Kidney (tissue), 14 donors: ENCODE measurements around the gene PCYT1B. TPM values are rescaled to one million over a fixed set of nuclear protein-coding genes. Genes with fewer than 3 reads are reported as not detected.

ENCODE experiments used
- DNase-seq, 5 donors: peaks; one replicate each; pipeline ENCODE4 v3.0.0-alpha.2; 2013 to 2020
- FAIRE-seq: peaks from 2 replicates; lab custom pipeline; 2012; peaks lifted over from hg19 to GRCh38; lab: Jason Lieb, UNC
- H3K27ac ChIP-seq, 2 donors: one replicate each; pipeline ENCODE4 v1.7.0; 2013; ENCODE audit warnings: low read depth in 2 of 2, low read length in 2 of 2, inconsistent platforms in 1 of 2
- H3K27me3 ChIP-seq: one replicate; pipeline ENCODE4 v1.7.1; 2013; ENCODE audit warnings: low read length, inconsistent platforms; ENCODE audit not compliant: control insufficient read depth, insufficient read depth
- H3K36me3 ChIP-seq, 3 donors: one replicate each; pipeline versions ENCODE4 v1.7.0 to v1.7.1; 2013; ENCODE audit warnings: low read length in 3 of 3, control low read depth in 1 of 3, inconsistent platforms in 1 of 3; ENCODE audit not compliant: insufficient read depth in 3 of 3, control insufficient read depth in 2 of 3
- H3K4me1 ChIP-seq, 3 donors: one replicate each; pipeline versions ENCODE4 v1.7.0 to v1.7.1; 2013; ENCODE audit warnings: low read length in 3 of 3, inconsistent platforms in 1 of 3, low read depth in 1 of 3; ENCODE audit not compliant: control insufficient read depth in 2 of 3, insufficient read depth in 2 of 3
- H3K4me3 ChIP-seq, 3 donors: one replicate each; pipeline versions ENCODE4 v1.7.0 to v1.8.1; 2013; ENCODE audit warnings: low read length in 3 of 3, control low read depth in 1 of 3, inconsistent platforms in 1 of 3
- H3K9ac ChIP-seq, 3 donors: one replicate each; pipeline versions ENCODE4 v1.7.0 to v1.7.1; 2013; ENCODE audit warnings: low read length in 3 of 3, control low read depth in 1 of 3, inconsistent platforms in 1 of 3
- H3K9me3 ChIP-seq, 3 donors: one replicate each; pipeline versions ENCODE4 v1.7.0 to v1.7.1; 2013; ENCODE audit warnings: low read length in 3 of 3, control low read depth in 1 of 3, inconsistent platforms in 1 of 3; ENCODE audit not compliant: control insufficient read depth in 2 of 3, insufficient read depth in 1 of 3
- CTCF ChIP-seq: IDR thresholded peaks from 3 replicates; pipeline ENCODE4 v1.5.1; 2012; ENCODE audit warnings: mild to moderate bottlenecking, moderate library complexity, borderline replicate concordance; ENCODE audit not compliant: insufficient read depth; ENCODE audit errors: extremely low read depth
- intact Hi-C: fragments of 100-400 bp; cut with DNase I; formaldehyde crosslinking; loops from one replicate; pipeline ENCODE4 v1.11.1; 2022
- polyA plus RNA-seq: library from polyadenylated mRNA; stranded (reverse); fragments of 350-450 nt; fragmentation: Illumina TruSeq; extraction: RNeasy Lipid Tissue Mini Kit (QIAGEN cat#74804); gene quantifications from one replicate; pipeline ENCODE4 v1.2.3, GENCODE V29; 2014; ENCODE audit warnings: low read depth, low replicate concordance; ENCODE audit not compliant: insufficient read depth
- total RNA-seq: library from RNA; stranded (reverse); fragmentation: NEBNext Ultra II Directional; extraction: Animal tissue kit (Norgen Biotek cat#: 25700); gene quantifications from one replicate; pipeline ENCODE4 v1.2.1, GENCODE V29; 2021
- donor health status: control.
- donor health status: control.
- donor health status: control.
- donor health status: control.
- donor health status: control.
- donor health status: DM: yes; HTN: yes; CAD: no.
- donor health status: Normal renal cell carcinoma (clear cell type).

PCYT1B gene
- total and polyA plus RNA-seq, 2 donors from 2014 or later: 0.13 to 0.26 TPM

- Histone ChIP-seq H3K9me3 (no peaks in the 10 kb centered on the region), H3K36me3 (no peaks in the 10 kb centered on the region), H3K9ac (no peak overlapping the region), H3K4me3 (no peak overlapping the region), H3K27ac (no peak overlapping the region), H3K27me3 (peaks cover 6% of the 10 kb centered on the region), H3K4me1 (no peaks in the 10 kb centered on the region)
- DNase-seq (peak in 1 of 5 donors; percentile 24), FAIRE-seq (no peak)
- intact Hi-C loops: no loop called here
- TF ChIP-seq CTCF: no peak
Observed at GRCh38 chrX:24553011-24553410, 94.1 kb downstream of the PCYT1B start.

GRCh38 chrX:24550166-24550565 lies 97.0 kb downstream of the PCYT1B start:
- FAIRE-seq (no peak), DNase-seq (no peak)
- Histone ChIP-seq H3K4me1 (no peaks in the 10 kb centered on the region), H3K9me3 (no peaks in the 10 kb centered on the region), H3K27ac (no peak overlapping the region), H3K27me3 (peaks cover 6% of the 10 kb centered on the region), H3K4me3 (no peak overlapping the region), H3K9ac (no peak overlapping the region), H3K36me3 (no peaks in the 10 kb centered on the region)
- intact Hi-C loops: no loop called here
- no peak for TF ChIP-seq CTCF

- no peaks in the 10 kb centered on the region for H3K9me3 ChIP-seq
- H3K9ac ChIP-seq: no peak overlapping the region
- H3K4me1 ChIP-seq: no peaks in the 10 kb centered on the region
- FAIRE-seq (no peak), DNase-seq (no peak)
- H3K27me3 ChIP-seq: peaks cover 6% of the 10 kb centered on the region
- no peak overlapping the region for H3K4me3 ChIP-seq
- H3K36me3 ChIP-seq: no peaks in the 10 kb centered on the region
- no peak overlapping the region for H3K27ac ChIP-seq
- TF ChIP-seq CTCF: no peak
- intact Hi-C loops: no loop called here
Observed at GRCh38 chrX:24547961-24548360, 99.2 kb downstream of the PCYT1B start.

GRCh38 chrX:24542756-24543155 lies 104.4 kb downstream of the PCYT1B start:
- no peaks in the 10 kb centered on the region for H3K4me1 ChIP-seq
- H3K27me3 ChIP-seq: no peaks in the 10 kb centered on the region
- no peaks in the 10 kb centered on the region for H3K36me3 ChIP-seq
- no peak for TF ChIP-seq CTCF
- DNase-seq: peak in 1 of 5 donors; percentile 4
- H3K27ac ChIP-seq: no peak overlapping the region
- H3K9me3 ChIP-seq: no peaks in the 10 kb centered on the region
- intact Hi-C loops: no loop called here
- FAIRE-seq: no peak
- no peak overlapping the region for H3K4me3 ChIP-seq
- H3K9ac ChIP-seq: no peak overlapping the region
